CD8-positive, alpha-beta memory T cell (primary cell): ENCODE results near the gene VWA5B1. TPM values are rescaled to one million over a fixed set of nuclear protein-coding genes. Genes with fewer than 3 reads are reported as not detected.

Source experiments
- CTCF ChIA-PET: fragments of 350-600 bp; sonication (Branson Sonifier 250); formaldehyde crosslinking; loops from one replicate; lab custom pipeline; 2021; ENCODE audit warnings: antibody characterized with exemption; lab: Charles Lee
- POLR2A ChIA-PET: fragments of 350-600 bp; sonication (Branson Sonifier 250); formaldehyde crosslinking; loops from one replicate; lab custom pipeline; 2021; ENCODE audit warnings: antibody characterized with exemption; lab: Charles Lee
- DNase-seq, 5 donors: peaks; one replicate each; pipeline versions ENCODE4 v3.0.0 to v3.0.0-alpha.2; 2020 to 2022; ENCODE audit warnings: mixed read lengths in 1 of 5
- H3K27ac ChIP-seq: one replicate; pipeline ENCODE4 v1.7.0; 2013; ENCODE audit warnings: low read depth, mild to moderate bottlenecking, low read length, moderate library complexity
- H3K27me3 ChIP-seq: 2 replicates; pipeline ENCODE4 v1.7.0; 2013; ENCODE audit warnings: low read length, mild to moderate bottlenecking; ENCODE audit not compliant: insufficient read depth, poor library complexity, severe bottlenecking
- H3K36me3 ChIP-seq: 2 replicates; pipeline ENCODE4 v1.7.0; 2013; ENCODE audit warnings: mild to moderate bottlenecking, low read length, moderate library complexity; ENCODE audit not compliant: insufficient read depth
- H3K4me1 ChIP-seq: 2 replicates; pipeline ENCODE4 v1.7.0; 2013; ENCODE audit warnings: mild to moderate bottlenecking, low read length, moderate library complexity; ENCODE audit not compliant: insufficient read depth
- H3K4me3 ChIP-seq: 2 replicates; pipeline ENCODE4 v1.7.0; 2013; ENCODE audit warnings: mild to moderate bottlenecking, low read length
- H3K9me3 ChIP-seq: 2 replicates; pipeline ENCODE4 v1.7.0; 2013; ENCODE audit warnings: mild to moderate bottlenecking, low read length
- H3K27ac Mint-ChIP-seq, 8 donors: one replicate each; pipeline ENCODE4 v1.8.0; 2020 to 2021; ENCODE audit warnings: mixed read lengths in 8 of 8, mild to moderate bottlenecking in 6 of 8, inconsistent platforms in 3 of 8, moderate library complexity in 3 of 8
- H3K27me3 Mint-ChIP-seq, 2 donors: one replicate each; pipeline ENCODE4 v1.8.0; 2020 to 2021; ENCODE audit warnings: mixed read lengths in 2 of 2, mild to moderate bottlenecking in 1 of 2, moderate library complexity in 1 of 2
- H3K36me3 Mint-ChIP-seq, 3 donors: one replicate each; pipeline ENCODE4 v1.8.0; 2020 to 2021; ENCODE audit warnings: mixed read lengths in 3 of 3, inconsistent platforms in 1 of 3, mild to moderate bottlenecking in 1 of 3
- H3K4me1 Mint-ChIP-seq, 3 donors: one replicate each; pipeline ENCODE4 v1.8.0; 2020 to 2021; ENCODE audit warnings: mixed read lengths in 3 of 3, inconsistent platforms in 1 of 3, mild to moderate bottlenecking in 1 of 3
- H3K4me3 Mint-ChIP-seq, 7 donors: one replicate each; pipeline ENCODE4 v1.8.0; 2020 to 2021; ENCODE audit warnings: mixed read lengths in 7 of 7, mild to moderate bottlenecking in 6 of 7, moderate library complexity in 4 of 7, inconsistent platforms in 2 of 7
- H3K9me3 Mint-ChIP-seq, 5 donors: one replicate each; pipeline ENCODE4 v1.8.0; 2020 to 2022; ENCODE audit warnings: mixed read lengths in 5 of 5, mild to moderate bottlenecking in 3 of 5, moderate library complexity in 2 of 5, inconsistent platforms in 1 of 5
- polyA plus RNA-seq: library from polyadenylated mRNA; unstranded; fragments of 300-500 nt; fragmentation: Illumina TruSeq; gene quantifications from one replicate; pipeline ENCODE4 v1.2.3, GENCODE V29; 2021
- total RNA-seq, 2 experiments: library from RNA; stranded (reverse); gene quantifications; one replicate each; pipeline ENCODE4 v1.2.3, GENCODE V29; 2021

VWA5B1 gene
- total and polyA plus RNA-seq, 3 experiments from 2014 or later = not detected

- Mint-ChIP-seq H3K9me3 (peaks cover 2 to 8% (median 6%) of the 10 kb centered on the region in 5 donors), H3K36me3 (peaks cover 0 to 4% (median 0%) of the 10 kb centered on the region in 3 donors), H3K27me3 (peaks cover 34 to 51% of the 10 kb centered on the region in 2 donors), H3K4me1 (peaks cover 4 to 6% (median 4%) of the 10 kb centered on the region in 3 donors), H3K4me3 (no peak overlapping the region), H3K27ac (no peak overlapping the region)
- Histone ChIP-seq H3K27me3 (peaks cover 4% of the 10 kb centered on the region), H3K4me1 (no peaks in the 10 kb centered on the region), H3K27ac (no peak overlapping the region), H3K9me3 (no peaks in the 10 kb centered on the region), H3K4me3 (no peak overlapping the region), H3K36me3 (no peaks in the 10 kb centered on the region)
- CTCF ChIA-PET = no interaction called here
- POLR2A ChIA-PET = no interaction called here
- no peak for DNase-seq
Measured at GRCh38 chr1:20347699-20348098, 57.0 kb downstream of the VWA5B1 start.

GRCh38 chr1:20348326-20348915 is 57.7 kb downstream of the VWA5B1 start:
- Histone ChIP-seq H3K36me3 (no peaks in the 10 kb centered on the region), H3K27ac (no peak overlapping the region), H3K4me3 (no peak overlapping the region), H3K27me3 (peaks cover 4% of the 10 kb centered on the region), H3K4me1 (no peaks in the 10 kb centered on the region), H3K9me3 (no peaks in the 10 kb centered on the region)
- DNase-seq = no peak
- H3K9me3 Mint-ChIP-seq = peaks cover 2 to 8% (median 6%) of the 10 kb centered on the region in 5 donors
- H3K27me3 Mint-ChIP-seq = peaks cover 40 to 57% of the 10 kb centered on the region in 2 donors
- H3K4me3 Mint-ChIP-seq = no peak overlapping the region
- H3K4me1 Mint-ChIP-seq = peaks cover 4 to 6% (median 4%) of the 10 kb centered on the region in 3 donors
- ChIA-PET CTCF (no interaction called here), POLR2A (no interaction called here)
- H3K27ac Mint-ChIP-seq = no peak overlapping the region
- peaks cover 0 to 4% (median 0%) of the 10 kb centered on the region in 3 donors for H3K36me3 Mint-ChIP-seq

GRCh38 chr1:20349561-20349960 is 58.9 kb downstream of the VWA5B1 start:
- peaks cover 0 to 4% (median 0%) of the 10 kb centered on the region in 3 donors for H3K36me3 Mint-ChIP-seq
- H3K9me3 Mint-ChIP-seq = peaks cover 2 to 8% (median 6%) of the 10 kb centered on the region in 5 donors
- no peak overlapping the region for H3K27ac Mint-ChIP-seq
- no peaks in the 10 kb centered on the region for H3K9me3 ChIP-seq
- no peaks in the 10 kb centered on the region for H3K27me3 ChIP-seq
- CTCF ChIA-PET = no interaction called here
- no peaks in the 10 kb centered on the region for H3K4me1 Mint-ChIP-seq
- H3K4me3 Mint-ChIP-seq = no peak overlapping the region
- H3K27ac ChIP-seq = no peak overlapping the region
- POLR2A ChIA-PET = no interaction called here
- peaks cover 34 to 50% of the 10 kb centered on the region in 2 donors for H3K27me3 Mint-ChIP-seq
- no peak for DNase-seq
- H3K36me3 ChIP-seq = no peaks in the 10 kb centered on the region
- no peak overlapping the region for H3K4me3 ChIP-seq
- H3K4me1 ChIP-seq = no peaks in the 10 kb centered on the region

- Mint-ChIP-seq H3K27me3 (peaks cover 30 to 50% of the 10 kb centered on the region in 2 donors), H3K27ac (no peak overlapping the region), H3K4me1 (no peaks in the 10 kb centered on the region), H3K4me3 (no peak overlapping the region), H3K36me3 (peaks cover 0 to 4% (median 0%) of the 10 kb centered on the region in 3 donors), H3K9me3 (peaks cover 2 to 8% (median 6%) of the 10 kb centered on the region in 5 donors)
- no peaks in the 10 kb centered on the region for H3K4me1 ChIP-seq
- H3K27ac ChIP-seq = no peak overlapping the region
- H3K9me3 ChIP-seq = no peaks in the 10 kb centered on the region
- H3K4me3 ChIP-seq = no peak overlapping the region
- DNase-seq = no peak
- POLR2A ChIA-PET = no interaction called here
- H3K27me3 ChIP-seq = no peaks in the 10 kb centered on the region
- no peaks in the 10 kb centered on the region for H3K36me3 ChIP-seq
- CTCF ChIA-PET = no interaction called here
Measured at GRCh38 chr1:20349971-20350370, 59.3 kb downstream of the VWA5B1 start.

- Mint-ChIP-seq H3K36me3 (peaks cover 0 to 4% (median 0%) of the 10 kb centered on the region in 3 donors), H3K9me3 (peaks cover 2 to 8% (median 6%) of the 10 kb centered on the region in 5 donors), H3K27me3 (peaks cover 29 to 51% of the 10 kb centered on the region in 2 donors), H3K27ac (no peak overlapping the region), H3K4me3 (no peak overlapping the region), H3K4me1 (no peaks in the 10 kb centered on the region)
- DNase-seq = no peak
- H3K27me3 ChIP-seq = no peaks in the 10 kb centered on the region
- no peaks in the 10 kb centered on the region for H3K9me3 ChIP-seq
- ChIA-PET POLR2A (no interaction called here), CTCF (no interaction called here)
- no peaks in the 10 kb centered on the region for H3K36me3 ChIP-seq
- no peak overlapping the region for H3K27ac ChIP-seq
- H3K4me1 ChIP-seq = no peaks in the 10 kb centered on the region
- H3K4me3 ChIP-seq = no peak overlapping the region
Measured at GRCh38 chr1:20350421-20350820, 59.7 kb downstream of the VWA5B1 start.

GRCh38 chr1:20351911-20352701 is 61.4 kb downstream of the VWA5B1 start:
- no peak for DNase-seq
- no peak overlapping the region for H3K4me3 ChIP-seq
- no peaks in the 10 kb centered on the region for H3K9me3 Mint-ChIP-seq
- no peak overlapping the region for H3K27ac ChIP-seq
- no peaks in the 10 kb centered on the region for H3K36me3 Mint-ChIP-seq
- no peak overlapping the region for H3K4me3 Mint-ChIP-seq
- no peaks in the 10 kb centered on the region for H3K27me3 ChIP-seq
- H3K9me3 ChIP-seq = no peaks in the 10 kb centered on the region
- H3K4me1 Mint-ChIP-seq = no peaks in the 10 kb centered on the region
- H3K27me3 Mint-ChIP-seq = peaks cover 21 to 44% of the 10 kb centered on the region in 2 donors
- H3K4me1 ChIP-seq = no peaks in the 10 kb centered on the region
- POLR2A ChIA-PET = no interaction called here
- CTCF ChIA-PET = no interaction called here
- no peaks in the 10 kb centered on the region for H3K36me3 ChIP-seq
- no peak overlapping the region for H3K27ac Mint-ChIP-seq

- H3K27ac Mint-ChIP-seq = no peak overlapping the region
- ChIA-PET CTCF (no interaction called here), POLR2A (no interaction called here)
- H3K36me3 Mint-ChIP-seq = no peaks in the 10 kb centered on the region
- H3K4me3 ChIP-seq = no peak overlapping the region
- no peak overlapping the region for H3K4me3 Mint-ChIP-seq
- no peaks in the 10 kb centered on the region for H3K36me3 ChIP-seq
- no peak for DNase-seq
- H3K4me1 ChIP-seq = no peaks in the 10 kb centered on the region
- no peak overlapping the region for H3K27ac ChIP-seq
- H3K27me3 ChIP-seq = no peaks in the 10 kb centered on the region
- peaks cover 18 to 51% of the 10 kb centered on the region in 2 donors for H3K27me3 Mint-ChIP-seq
- no peaks in the 10 kb centered on the region for H3K9me3 Mint-ChIP-seq
- no peaks in the 10 kb centered on the region for H3K4me1 Mint-ChIP-seq
- no peaks in the 10 kb centered on the region for H3K9me3 ChIP-seq
Measured at GRCh38 chr1:20353836-20354235, 63.2 kb downstream of the VWA5B1 start.

GRCh38 chr1:20354610-20355009 is 63.9 kb downstream of the VWA5B1 start:
- H3K4me1 ChIP-seq = no peaks in the 10 kb centered on the region
- Mint-ChIP-seq H3K4me3 (no peak overlapping the region), H3K27ac (no peak overlapping the region), H3K9me3 (no peaks in the 10 kb centered on the region), H3K36me3 (no peaks in the 10 kb centered on the region), H3K27me3 (peaks cover 24 to 59% of the 10 kb centered on the region in 2 donors), H3K4me1 (peaks cover 4 to 7% (median 7%) of the 10 kb centered on the region in 3 donors)
- DNase-seq = no peak
- H3K36me3 ChIP-seq = no peaks in the 10 kb centered on the region
- peaks cover 3% of the 10 kb centered on the region for H3K27me3 ChIP-seq
- POLR2A ChIA-PET = no interaction called here
- CTCF ChIA-PET = no interaction called here
- no peaks in the 10 kb centered on the region for H3K9me3 ChIP-seq
- H3K4me3 ChIP-seq = no peak overlapping the region
- no peak overlapping the region for H3K27ac ChIP-seq
